Ovary (tissue), 9 donors: ENCODE data around the gene ADH4. TPM values are rescaled to one million over a fixed set of nuclear protein-coding genes. Genes with fewer than 3 reads are reported as not detected.

Experiments used
- DNase-seq, 5 donors: peaks; one replicate each; pipeline ENCODE4 v3.0.0-alpha.2; 2019 to 2020
- H3K27ac ChIP-seq, 2 donors: fragments of 200-600 bp; one replicate each; pipeline versions ENCODE4 v1.5.1 to v1.8.0; 2019 to 2022
- H3K27me3 ChIP-seq: fragments of 200-600 bp; one replicate; pipeline ENCODE4 v1.8.0; 2022
- H3K36me3 ChIP-seq: fragments of 200-600 bp; sonication (generic); one replicate; pipeline ENCODE4 v1.5.1; 2019
- H3K4me1 ChIP-seq: one replicate; pipeline ENCODE4 v1.8.1; 2013; ENCODE audit warnings: mild to moderate bottlenecking, moderate library complexity; ENCODE audit not compliant: insufficient read depth
- H3K4me3 ChIP-seq: fragments of 200-600 bp; sonication (generic); one replicate; pipeline ENCODE4 v1.5.1; 2017
- H3K9me3 ChIP-seq, 2 donors: fragments of 200-600 bp in 1 of 2; sonication (generic) in 1 of 2; one replicate each; pipeline versions ENCODE4 v1.5.1 to v1.8.1; 2013 to 2019; ENCODE audit warnings: mild to moderate bottlenecking in 1 of 2, moderate library complexity in 1 of 2
- EP300 ChIP-seq: sonication (generic); formaldehyde crosslinking; IDR thresholded peaks from one replicate; pipeline ENCODE4 v1.6.1; 2017; ENCODE audit warnings: antibody characterized with exemption
- POLR2A ChIP-seq: fragments of 450-650 bp; IDR thresholded peaks from one replicate; pipeline ENCODE4 v1.6.1; 2017; ENCODE audit warnings: antibody characterized with exemption, mild to moderate bottlenecking, moderate library complexity
- WGBS, 3 donors: extraction: QIAGEN DNeasy Blood & Tissue Kit in 1 of 3; methylation state at CpG; one replicate each; pipeline versions ENCODE4 v1.1.5 to v1.1.7; 2013 to 2017; 5-methylcytosine and 5-hydroxymethylcytosine counted together
- intact Hi-C, 4 donors: fragments of 100-400 bp; cut with DNase I; formaldehyde crosslinking; loops; one replicate each; pipeline versions ENCODE4 v1.11.0 to v1.15.1; 2022 to 2023
- polyA plus RNA-seq, 2 donors: library from polyadenylated mRNA; stranded (reverse); fragments of 200-250 nt in 1 of 2; fragments of 350-450 nt in 1 of 2; fragmentation: Illumina TruSeq in 1 of 2; extraction: RNeasy Lipid Tissue Mini Kit (QIAGEN cat#74804) in 1 of 2; gene quantifications; one replicate each; pipeline ENCODE4 v1.2.3, GENCODE V29; 2013 to 2014
- total RNA-seq, 7 donors: library from RNA; depleted of rRNA in 2 of 7; stranded (reverse); fragments of >200 nt in 2 of 7; fragmentation: NEBNext Ultra II Directional in 3 of 7; extraction: Animal tissue kit (Norgen Biotek cat#: 25700) in 3 of 7; gene quantifications; one replicate each; pipeline versions ENCODE4 v1.1.0 to v1.2.4, GENCODE V29; 2016 to 2023
- TF ChIP-seq, protein P1 (sequence below), 3 donors: fragments of 450-650 bp in 2 of 3; fragments of 200-600 bp in 1 of 3; IDR thresholded peaks; one replicate each; pipeline versions ENCODE4 v1.5.1 to v1.8.0; 2016 to 2022; ENCODE audit warnings: antibody characterized with exemption in 3 of 3, mild to moderate bottlenecking in 1 of 3
- donor health status: DM: no; HTN: no; CAD: no; lungs with moderate emphysema.
- donor health status: DM: no; HTN: no; CAD: no.
- donor health status: Bipolar disorder and iron deficiency.
- donor health status: DM: yes; HTN: yes; CAD: no.
- donor health status: DM: no; HTN: no; CAD: no.
- donor health status: DM: yes; HTN: yes; CAD: no.

The ADH4 gene
- total and polyA plus RNA-seq, 9 donors = 0.04 to 0.72 (median 0.33) TPM; not detected in 6

DNA sequence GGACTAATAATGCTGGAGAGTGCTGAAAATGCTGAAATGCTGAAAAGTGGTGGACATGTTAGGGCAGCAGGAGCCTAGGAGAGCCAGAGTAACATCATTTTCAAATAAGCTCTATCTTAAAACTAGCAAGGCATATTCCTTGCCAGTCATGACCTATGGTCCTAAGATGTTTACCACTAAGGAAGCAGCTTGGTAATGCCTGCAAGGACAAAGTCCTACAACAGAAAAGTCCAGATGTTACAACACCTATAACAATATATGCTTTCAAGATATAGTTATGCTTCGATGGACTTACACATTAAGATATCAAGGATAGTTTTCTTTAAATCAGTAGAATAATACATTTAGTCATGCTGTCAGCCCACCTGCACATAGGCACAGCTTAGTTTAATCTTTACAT is 4.5 kb upstream of the ADH4 start:
- no peaks in the 10 kb centered on the region for H3K36me3 ChIP-seq
- intact Hi-C loops = no loop called here
- 85 to 97% (median 94%) methylated on average over 1 of the region's 1 CpG for WGBS, 3 donors
- H3K27ac ChIP-seq = no peak overlapping the region
- DNase-seq = no peak
- no peaks in the 10 kb centered on the region for H3K9me3 ChIP-seq
- H3K27me3 ChIP-seq = no peaks in the 10 kb centered on the region
- no peak overlapping the region for H3K4me3 ChIP-seq
- no peaks in the 10 kb centered on the region for H3K4me1 ChIP-seq
- TF ChIP-seq, protein P1, sequence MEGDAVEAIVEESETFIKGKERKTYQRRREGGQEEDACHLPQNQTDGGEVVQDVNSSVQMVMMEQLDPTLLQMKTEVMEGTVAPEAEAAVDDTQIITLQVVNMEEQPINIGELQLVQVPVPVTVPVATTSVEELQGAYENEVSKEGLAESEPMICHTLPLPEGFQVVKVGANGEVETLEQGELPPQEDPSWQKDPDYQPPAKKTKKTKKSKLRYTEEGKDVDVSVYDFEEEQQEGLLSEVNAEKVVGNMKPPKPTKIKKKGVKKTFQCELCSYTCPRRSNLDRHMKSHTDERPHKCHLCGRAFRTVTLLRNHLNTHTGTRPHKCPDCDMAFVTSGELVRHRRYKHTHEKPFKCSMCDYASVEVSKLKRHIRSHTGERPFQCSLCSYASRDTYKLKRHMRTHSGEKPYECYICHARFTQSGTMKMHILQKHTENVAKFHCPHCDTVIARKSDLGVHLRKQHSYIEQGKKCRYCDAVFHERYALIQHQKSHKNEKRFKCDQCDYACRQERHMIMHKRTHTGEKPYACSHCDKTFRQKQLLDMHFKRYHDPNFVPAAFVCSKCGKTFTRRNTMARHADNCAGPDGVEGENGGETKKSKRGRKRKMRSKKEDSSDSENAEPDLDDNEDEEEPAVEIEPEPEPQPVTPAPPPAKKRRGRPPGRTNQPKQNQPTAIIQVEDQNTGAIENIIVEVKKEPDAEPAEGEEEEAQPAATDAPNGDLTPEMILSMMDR (IDR thresholded peaks at IDR 0.05) = no peak
- no peak for TF ChIP-seq POLR2A
- TF ChIP-seq EP300 = no peak

DNA sequence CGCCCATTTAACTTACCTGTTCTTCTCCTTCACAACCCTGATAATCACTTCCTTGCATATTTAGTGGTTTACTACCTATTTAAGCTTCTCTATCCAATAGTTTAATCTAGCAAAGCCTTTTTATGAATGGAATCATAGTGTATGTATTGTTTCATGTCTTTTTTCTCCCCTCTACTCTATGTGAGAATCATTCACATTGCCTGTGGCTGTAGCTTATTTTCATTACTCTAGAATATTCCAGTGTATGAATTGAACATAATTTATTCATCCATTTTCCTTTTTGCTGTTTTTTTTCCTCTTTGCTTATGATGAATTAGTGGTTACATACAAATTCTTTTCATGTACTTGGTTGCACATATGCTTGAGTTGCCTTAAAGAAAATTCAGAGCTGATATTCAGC is 490 bp upstream of the ADH4 start:
- DNase-seq = no peak
- TF ChIP-seq POLR2A (no peak), EP300 (no peak)
- TF ChIP-seq, protein P1 (IDR thresholded peaks at IDR 0.05) = no peak
- Histone ChIP-seq H3K36me3 (no peaks in the 10 kb centered on the region), H3K9me3 (no peaks in the 10 kb centered on the region), H3K4me1 (no peaks in the 10 kb centered on the region), H3K27ac (no peak overlapping the region), H3K4me3 (no peak overlapping the region), H3K27me3 (no peaks in the 10 kb centered on the region)
- intact Hi-C loops = no loop called here
- 92 to 100% (median 96%) methylated on average over 1 of the region's 1 CpG for WGBS, 3 donors

DNA sequence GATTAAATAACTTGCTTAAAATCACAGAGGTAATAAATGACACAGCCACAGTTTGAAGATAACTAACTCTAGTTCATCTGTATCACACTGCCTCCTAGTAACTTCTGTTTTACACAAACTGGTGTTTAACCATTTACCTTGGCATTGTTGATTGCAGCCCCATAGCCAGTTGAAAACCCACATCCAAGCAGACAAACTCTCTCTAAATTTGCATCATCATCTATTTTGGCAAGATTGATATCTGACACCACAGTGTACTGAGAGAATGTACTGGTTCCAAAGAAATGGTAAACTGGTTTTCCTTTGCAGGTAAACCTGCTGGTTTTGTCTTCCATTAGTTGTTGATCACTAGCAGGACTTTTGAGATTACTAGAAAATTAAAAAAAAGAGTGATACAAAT is 7.8 kb downstream of the ADH4 start:
- no peak overlapping the region for H3K4me3 ChIP-seq
- H3K27me3 ChIP-seq = no peaks in the 10 kb centered on the region
- no peak overlapping the region for H3K27ac ChIP-seq
- no peaks in the 10 kb centered on the region for H3K36me3 ChIP-seq
- no peak for DNase-seq
- intact Hi-C loops = no loop called here
- TF ChIP-seq EP300 (no peak), POLR2A (no peak)
- TF ChIP-seq, protein P1 (IDR thresholded peaks at IDR 0.05) = no peak
- H3K9me3 ChIP-seq = no peaks in the 10 kb centered on the region
- no peaks in the 10 kb centered on the region for H3K4me1 ChIP-seq

DNA sequence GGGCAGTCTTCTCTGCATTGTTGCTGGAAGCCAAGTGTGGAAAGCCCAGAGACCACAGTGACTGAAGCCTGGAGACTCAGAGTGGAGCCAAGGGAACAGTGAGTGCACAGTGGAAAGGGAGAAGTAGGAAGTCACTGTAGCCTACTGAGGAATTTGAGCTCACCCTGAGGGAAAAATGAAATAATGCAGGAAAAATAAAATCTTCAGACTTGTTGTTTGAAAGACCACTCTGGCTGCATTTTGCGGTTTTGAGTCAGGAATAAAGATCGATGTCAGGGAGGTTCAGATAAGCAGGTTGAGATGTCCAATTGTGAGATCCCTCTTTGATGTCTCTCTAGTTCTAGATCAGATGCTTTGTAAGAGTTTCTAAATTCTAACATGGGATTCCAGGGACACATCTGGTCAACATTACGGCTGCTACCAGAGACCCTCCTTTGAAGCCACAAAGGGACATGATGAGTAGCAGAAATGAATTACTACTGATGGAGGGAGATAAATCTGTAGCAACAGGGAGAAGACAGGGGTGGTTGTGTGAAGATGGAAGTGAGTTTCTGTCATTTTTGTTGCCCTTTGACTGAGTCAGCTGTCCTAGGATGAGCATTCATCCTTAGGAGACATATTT is 8.4 kb downstream of the ADH4 start:
- intact Hi-C loops = no loop called here

More for the DNA sequence above, 8.4 kb downstream of the ADH4 start:
- TF ChIP-seq, protein P1 (IDR thresholded peaks at IDR 0.05) = no peak
- TF ChIP-seq POLR2A (no peak), EP300 (no peak)
- DNase-seq = no peak
- no peak overlapping the region for H3K27ac ChIP-seq
- H3K27me3 ChIP-seq = no peaks in the 10 kb centered on the region
- no peak overlapping the region for H3K4me3 ChIP-seq
- 61 to 63% (median 61%) methylated on average over 3 of the region's 3 CpGs for WGBS, 3 donors
- no peaks in the 10 kb centered on the region for H3K4me1 ChIP-seq
- H3K36me3 ChIP-seq = no peaks in the 10 kb centered on the region
- no peaks in the 10 kb centered on the region for H3K9me3 ChIP-seq
